BE2C (cell line): ENCODE results near the gene AKR1B15.

Experiments used
- DNase-seq: peaks from one replicate; pipeline ENCODE4 v3.0.0-alpha.2; 2020
- H3K27me3 ChIP-seq: fragments of 250-450 bp; sonication (Bioruptor Pico); 2 replicates; pipeline ENCODE4 v1.5.1; 2020; ENCODE audit warnings: mild to moderate bottlenecking
- H3K36me3 ChIP-seq: fragments of 250-450 bp; sonication (Bioruptor Pico); 2 replicates; pipeline ENCODE4 v1.5.1; 2020; ENCODE audit warnings: mild to moderate bottlenecking
- H3K4me1 ChIP-seq: fragments of 250-450 bp; sonication (Bioruptor Pico); 2 replicates; pipeline ENCODE4 v1.5.1; 2020
- H3K4me3 ChIP-seq: 2 replicates; pipeline ENCODE4 v1.5.1; 2011; ENCODE audit warnings: low read depth, low read length
- H3K9me3 ChIP-seq: fragments of 250-450 bp; sonication (Bioruptor Pico); 2 replicates; pipeline ENCODE4 v1.5.1; 2020
- TF ChIP-seq, protein P1 (sequence below): IDR thresholded peaks from 2 replicates; pipeline ENCODE4 v1.5.1; 2012; ENCODE audit warnings: mild to moderate bottlenecking, low read depth, low read length

AKR1B15 gene

DNA sequence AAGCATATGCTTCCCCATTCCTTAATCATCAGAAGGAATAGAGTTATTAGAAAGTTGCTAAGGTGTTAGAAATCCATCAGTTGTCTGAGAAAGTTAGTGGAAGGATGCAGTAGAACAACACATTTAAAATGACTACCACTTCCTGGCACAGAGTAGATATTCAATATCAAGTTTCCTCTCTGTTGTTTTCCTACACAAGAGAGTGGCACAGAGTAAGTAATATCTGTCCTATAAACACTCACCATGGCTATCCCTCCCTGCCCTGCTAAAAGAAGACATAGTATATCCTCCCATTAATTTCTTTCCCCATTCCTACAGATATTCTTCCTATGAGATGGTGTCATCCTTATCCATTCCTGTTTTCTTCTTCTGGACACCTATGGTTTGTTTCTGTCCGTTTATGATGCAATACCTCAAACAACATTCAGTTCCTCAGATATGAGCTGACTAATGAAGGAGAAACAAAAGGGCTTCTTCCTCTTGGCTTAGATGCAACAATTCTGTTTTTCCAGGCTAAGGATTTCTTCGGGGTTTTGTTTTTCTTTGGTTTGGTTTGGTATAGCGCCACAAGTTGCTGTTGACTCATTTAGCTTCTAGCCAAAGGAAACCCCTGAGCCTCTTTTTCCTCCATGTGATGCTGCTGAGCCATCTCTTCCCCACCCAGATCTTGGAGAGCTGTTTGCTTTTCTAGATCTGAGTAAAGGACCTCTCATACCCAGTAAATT lies 64.9 kb downstream of the AKR1B15 start:
- Histone ChIP-seq H3K9me3 (no peaks in the 10 kb centered on the region), H3K36me3 (no peaks in the 10 kb centered on the region), H3K27me3 (peaks cover 12% of the 10 kb centered on the region), H3K4me1 (no peaks in the 10 kb centered on the region), H3K4me3 (no peak overlapping the region)
- no peak for DNase-seq
- TF ChIP-seq, protein P1, sequence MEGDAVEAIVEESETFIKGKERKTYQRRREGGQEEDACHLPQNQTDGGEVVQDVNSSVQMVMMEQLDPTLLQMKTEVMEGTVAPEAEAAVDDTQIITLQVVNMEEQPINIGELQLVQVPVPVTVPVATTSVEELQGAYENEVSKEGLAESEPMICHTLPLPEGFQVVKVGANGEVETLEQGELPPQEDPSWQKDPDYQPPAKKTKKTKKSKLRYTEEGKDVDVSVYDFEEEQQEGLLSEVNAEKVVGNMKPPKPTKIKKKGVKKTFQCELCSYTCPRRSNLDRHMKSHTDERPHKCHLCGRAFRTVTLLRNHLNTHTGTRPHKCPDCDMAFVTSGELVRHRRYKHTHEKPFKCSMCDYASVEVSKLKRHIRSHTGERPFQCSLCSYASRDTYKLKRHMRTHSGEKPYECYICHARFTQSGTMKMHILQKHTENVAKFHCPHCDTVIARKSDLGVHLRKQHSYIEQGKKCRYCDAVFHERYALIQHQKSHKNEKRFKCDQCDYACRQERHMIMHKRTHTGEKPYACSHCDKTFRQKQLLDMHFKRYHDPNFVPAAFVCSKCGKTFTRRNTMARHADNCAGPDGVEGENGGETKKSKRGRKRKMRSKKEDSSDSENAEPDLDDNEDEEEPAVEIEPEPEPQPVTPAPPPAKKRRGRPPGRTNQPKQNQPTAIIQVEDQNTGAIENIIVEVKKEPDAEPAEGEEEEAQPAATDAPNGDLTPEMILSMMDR = no peak

DNA sequence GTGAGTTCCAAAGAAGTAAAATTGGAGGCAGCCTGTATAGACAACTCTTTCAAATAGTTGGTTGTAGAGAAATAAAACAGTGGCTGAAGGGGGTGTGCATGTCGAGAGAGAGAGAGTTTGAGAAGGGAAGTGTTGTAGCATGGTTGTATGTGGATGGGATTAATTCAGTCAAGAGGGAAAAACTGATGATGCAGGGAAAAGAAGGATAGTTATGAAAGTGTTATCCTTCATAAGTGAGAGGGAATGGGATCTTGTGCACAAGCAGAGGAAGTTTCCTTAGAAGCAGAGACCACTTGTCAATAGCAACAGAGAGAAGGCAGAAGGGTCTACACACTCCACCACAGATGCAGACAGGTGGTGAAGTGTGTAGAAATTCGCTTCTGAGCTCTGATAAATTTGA lies 67.7 kb downstream of the AKR1B15 start:
- H3K36me3 ChIP-seq = no peaks in the 10 kb centered on the region
- no peaks in the 10 kb centered on the region for H3K9me3 ChIP-seq
- TF ChIP-seq, protein P1 = no peak
- DNase-seq = no peak
- no peak overlapping the region for H3K4me3 ChIP-seq
- H3K27me3 ChIP-seq = peaks cover 30% of the 10 kb centered on the region
- no peaks in the 10 kb centered on the region for H3K4me1 ChIP-seq

DNA sequence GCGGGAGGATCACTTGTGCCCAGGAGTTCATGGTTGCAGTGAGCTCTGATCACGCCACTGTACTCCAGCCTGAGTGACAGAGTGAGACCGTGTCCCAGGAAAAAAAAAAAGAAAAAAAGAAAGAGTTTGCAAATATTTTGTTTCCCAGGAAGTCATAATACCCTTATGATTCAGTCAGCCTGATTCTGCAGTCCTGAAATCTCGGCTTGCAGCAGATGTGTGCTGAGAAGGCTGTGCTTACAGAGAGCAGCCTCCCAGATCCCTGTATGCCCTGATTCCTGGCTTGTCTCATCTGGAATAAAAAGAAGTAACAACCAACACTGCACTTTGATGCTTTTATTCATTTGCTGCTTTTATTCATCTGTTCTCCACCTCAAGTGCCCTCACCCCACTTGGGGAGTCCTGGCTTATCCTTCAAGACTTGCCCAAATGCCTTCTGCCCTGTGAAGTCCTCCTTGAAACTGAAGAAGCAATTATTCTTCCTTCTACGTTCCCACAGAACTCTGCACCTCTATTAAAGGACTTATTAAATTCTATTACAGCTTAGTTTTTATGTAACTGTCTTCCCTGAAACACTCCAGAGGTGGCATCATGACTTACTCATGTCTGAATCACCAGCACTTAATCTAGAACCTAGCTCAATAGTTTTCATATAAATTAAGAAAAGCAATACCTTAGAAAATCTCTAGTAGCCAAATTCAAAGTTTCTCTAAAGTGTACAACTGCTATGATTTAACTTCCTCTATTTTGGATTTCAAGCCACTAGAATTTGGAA lies 70.0 kb downstream of the AKR1B15 start:
- TF ChIP-seq, protein P1 = no peak
- H3K4me1 ChIP-seq = no peaks in the 10 kb centered on the region
- DNase-seq = no peak

DNA sequence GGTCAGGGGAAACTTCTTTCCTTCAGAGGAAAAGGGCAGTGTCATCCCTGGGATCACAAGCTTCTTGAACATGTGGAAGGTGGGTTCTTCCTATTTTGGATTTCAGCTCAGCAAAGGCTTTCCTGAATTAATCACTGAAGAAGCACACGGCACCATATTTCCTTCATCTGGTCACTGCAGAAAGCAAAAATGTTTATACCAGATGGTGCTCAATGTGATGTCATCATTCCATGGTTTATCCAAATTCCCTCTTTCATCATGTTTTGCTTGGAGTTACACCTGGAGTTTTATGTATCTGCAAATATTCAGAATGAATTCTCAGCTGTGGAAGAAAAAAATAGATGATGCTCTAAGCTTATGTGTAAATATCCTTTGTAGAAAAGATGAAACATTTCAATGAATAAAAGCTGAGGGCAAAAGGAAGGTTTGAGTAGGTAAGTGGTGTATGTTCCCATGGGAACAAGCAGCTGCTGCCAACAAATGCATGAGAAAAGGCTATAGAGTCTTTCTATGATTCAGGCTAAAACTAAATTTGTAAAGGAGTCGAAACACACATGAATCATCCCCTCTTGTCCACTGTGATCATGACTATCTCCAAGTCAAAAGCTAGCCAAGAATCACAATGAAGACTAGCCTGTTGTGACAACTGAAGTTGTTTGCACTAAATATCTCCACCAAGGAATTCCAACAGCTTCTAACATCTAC lies 70.9 kb downstream of the AKR1B15 start:
- TF ChIP-seq, protein P1 = no peak
- Histone ChIP-seq H3K27me3 (peaks cover 56% of the 10 kb centered on the region), H3K4me3 (no peak overlapping the region), H3K9me3 (no peaks in the 10 kb centered on the region; the same call in 1 of the 2 replicates), H3K36me3 (no peaks in the 10 kb centered on the region), H3K4me1 (no peaks in the 10 kb centered on the region)
- no peak for DNase-seq

More for the DNA sequence above, 70.0 kb downstream of the AKR1B15 start:
- peaks cover 48% of the 10 kb centered on the region for H3K27me3 ChIP-seq
- no peaks in the 10 kb centered on the region for H3K36me3 ChIP-seq
- no peaks in the 10 kb centered on the region; the same call in 1 of the 2 replicates for H3K9me3 ChIP-seq
- no peak overlapping the region for H3K4me3 ChIP-seq

DNA sequence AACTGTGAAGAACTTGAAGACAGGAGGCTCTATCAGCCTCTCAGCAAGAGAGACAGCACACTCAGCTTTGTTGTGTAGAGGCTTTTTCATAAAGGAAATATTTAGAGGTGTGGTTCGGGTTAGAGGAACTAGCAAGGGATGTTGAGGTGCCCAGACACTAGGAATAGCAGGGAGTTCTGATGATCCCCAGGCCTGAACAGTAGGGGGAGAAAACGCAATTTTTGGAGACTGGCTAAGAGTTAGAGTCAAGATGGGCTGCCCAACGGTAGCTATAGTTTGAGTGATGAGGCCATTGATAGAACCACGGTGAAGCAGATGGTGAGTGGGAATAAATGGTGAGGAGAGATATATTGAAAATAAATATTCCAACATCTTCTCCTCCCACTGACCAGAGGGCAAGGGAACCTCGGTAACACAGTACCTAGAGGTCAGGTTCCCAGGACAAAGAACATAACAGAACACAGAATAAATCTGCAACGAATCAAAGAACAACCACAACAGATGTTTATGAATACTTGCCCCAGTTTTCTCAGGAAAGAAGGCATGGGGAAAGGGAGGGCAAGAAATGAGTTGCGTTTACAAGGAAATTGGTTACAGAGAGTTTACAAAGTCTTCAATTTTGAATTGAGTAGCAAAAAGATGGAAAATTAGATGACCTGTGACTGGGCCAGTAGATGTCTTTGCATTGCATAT lies 73.5 kb downstream of the AKR1B15 start:
- TF ChIP-seq, protein P1 = no peak
- no peak for DNase-seq
- H3K4me3 ChIP-seq = no peak overlapping the region

More for the DNA sequence above, 73.5 kb downstream of the AKR1B15 start:
- Histone ChIP-seq H3K4me1 (no peaks in the 10 kb centered on the region), H3K36me3 (no peaks in the 10 kb centered on the region), H3K27me3 (peaks cover 82% of the 10 kb centered on the region), H3K9me3 (no peaks in the 10 kb centered on the region; the same call in 1 of the 2 replicates)
